OCI-LY7 (cell line): Measurements from ENCODE around the gene RET. TPM values are rescaled to one million over a fixed set of nuclear protein-coding genes. Genes with fewer than 3 reads are reported as not detected.

Source experiments
- BruUV-seq: library from RNA; stranded (reverse); fragments of 400-500 nt; replicated peaks from 2 replicates; lab custom pipeline; 2021; lab: Mats Ljungman, UMichigan
- CTCF ChIA-PET: fragments of 300-600 bp; sonication (Branson Sonifier 250); formaldehyde crosslinking; loops from one replicate; lab custom pipeline; 2022; ENCODE audit warnings: antibody characterized with exemption; ENCODE audit not compliant: unreplicated experiment; lab: Charles Lee
- POLR2A ChIA-PET: fragments of 300-600 bp; sonication (Branson Sonifier 250); formaldehyde crosslinking; loops from one replicate; lab custom pipeline; 2022; ENCODE audit warnings: antibody characterized with exemption; lab: Charles Lee
- DNase-seq: peaks from one replicate; pipeline ENCODE4 v3.0.0-alpha.2; 2015; ENCODE audit warnings: low spot score
- H2AFZ ChIP-seq: fragments of 200-600 bp; sonication (generic), shearing (Covaris generic); 2 replicates; pipeline ENCODE4 v1.6.1; 2014; ENCODE audit warnings: mild to moderate bottlenecking, antibody characterized with exemption, low read length, moderate library complexity
- H3K27ac ChIP-seq: fragments of 200-600 bp; sonication (generic); 2 replicates; pipeline ENCODE4 v1.5.1; 2014; ENCODE audit warnings: mixed run types, low read depth, mild to moderate bottlenecking, moderate library complexity, low read length, inconsistent platforms; ENCODE audit not compliant: poor library complexity, severe bottlenecking
- H3K36me3 ChIP-seq: fragments of 200-600 bp; sonication (generic); 2 replicates; pipeline ENCODE4 v1.6.1; 2014; ENCODE audit warnings: mild to moderate bottlenecking, antibody characterized with exemption, low read length, moderate library complexity, mixed read lengths; ENCODE audit not compliant: insufficient read depth
- H3K4me1 ChIP-seq: fragments of 200-600 bp; sonication (generic); 2 replicates; pipeline ENCODE4 v1.5.1; 2014; ENCODE audit warnings: mild to moderate bottlenecking, low read length; ENCODE audit not compliant: insufficient read depth, poor library complexity, severe bottlenecking
- H3K4me2 ChIP-seq: fragments of 200-600 bp; sonication (generic); 2 replicates; pipeline ENCODE4 v1.6.1; 2014; ENCODE audit warnings: mild to moderate bottlenecking, low read length
- H3K4me3 ChIP-seq: fragments of 200-600 bp; sonication (generic); 2 replicates; pipeline ENCODE4 v1.5.1; 2014; ENCODE audit warnings: mild to moderate bottlenecking, low read depth, low read length; ENCODE audit not compliant: poor library complexity, severe bottlenecking
- H3K79me2 ChIP-seq: fragments of 200-600 bp; sonication (generic); 2 replicates; pipeline ENCODE4 v1.6.1; 2016; ENCODE audit warnings: low read depth, mild to moderate bottlenecking, low read length, moderate library complexity, mixed read lengths; ENCODE audit not compliant: insufficient read depth
- H3K9me2 ChIP-seq: fragments of 200-600 bp; sonication (generic); 2 replicates; pipeline ENCODE4 v1.6.1; 2016; ENCODE audit warnings: mild to moderate bottlenecking, low read length, mixed read lengths; ENCODE audit not compliant: insufficient read depth
- H3K9me3 ChIP-seq: fragments of 200-600 bp; sonication (generic); 2 replicates; pipeline ENCODE4 v1.6.1; 2014; ENCODE audit warnings: mild to moderate bottlenecking, mixed run types, low read length, mixed read lengths
- H4K20me1 ChIP-seq: fragments of 200-600 bp; sonication (generic); 2 replicates; pipeline ENCODE4 v1.6.1; 2014; ENCODE audit warnings: mild to moderate bottlenecking, antibody characterized with exemption, low read length, moderate library complexity, mixed read lengths; ENCODE audit not compliant: insufficient read depth
- CTCF ChIP-seq: fragments of 200-600 bp; sonication (generic); conservative IDR thresholded peaks from 2 replicates; pipeline ENCODE4 v1.5.1; 2014; ENCODE audit warnings: mild to moderate bottlenecking, antibody characterized with exemption, low read length, moderate library complexity, mixed read lengths
- EZH2phosphoT487 ChIP-seq: fragments of 200-600 bp; sonication (generic); IDR thresholded peaks from 2 replicates; pipeline ENCODE4 v1.6.1; 2018; ENCODE audit warnings: low read depth, borderline replicate concordance, mild to moderate bottlenecking, mixed run types, antibody characterized with exemption, low read length, moderate library complexity, mixed read lengths
- intact Hi-C: fragments of 100-400 bp; cut with micrococcal nuclease; formaldehyde crosslinking; loops from one replicate; pipeline ENCODE4 v1.10.0; 2022; ENCODE audit not compliant: unreplicated experiment
- total RNA-seq, 2 experiments: library from RNA; depleted of rRNA in 1 of 2; stranded (reverse); fragments of >200 nt in 1 of 2; shearing (Covaris generic) in 1 of 2; gene quantifications; 2 replicates each; pipeline ENCODE4 v1.2.3, GENCODE V29; 2014 to 2022

Gene RET
- total RNA-seq, 2 experiments from 2014 or later, result 0.06 TPM; not detected in 1

GRCh38 chr10:43099928-43100327, 23.1 kb downstream of the RET start:
- H3K27ac ChIP-seq, result no peak overlapping the region
- CTCF ChIA-PET, result no interaction called here
- TF ChIP-seq CTCF (no peak), EZH2phosphoT487 (no peak)
- no peak overlapping the region for H2AFZ ChIP-seq
- no peaks in the 10 kb centered on the region for H3K9me3 ChIP-seq
- H3K4me2 ChIP-seq, result no peak overlapping the region
- BruUV-seq, result no TSS peak
- H4K20me1 ChIP-seq, result no peaks in the 10 kb centered on the region
- intact Hi-C loops, result no loop called here
- no peak for DNase-seq
- POLR2A ChIA-PET, result no interaction called here
- no peaks in the 10 kb centered on the region for H3K9me2 ChIP-seq
- H3K79me2 ChIP-seq, result no peaks in the 10 kb centered on the region
- H3K4me3 ChIP-seq, result no peak overlapping the region
- no peaks in the 10 kb centered on the region for H3K4me1 ChIP-seq
- H3K36me3 ChIP-seq, result no peaks in the 10 kb centered on the region

- H2AFZ ChIP-seq, result no peak overlapping the region
- H3K4me1 ChIP-seq, result no peaks in the 10 kb centered on the region
- no peaks in the 10 kb centered on the region for H3K36me3 ChIP-seq
- no peaks in the 10 kb centered on the region for H3K9me2 ChIP-seq
- ChIA-PET POLR2A (no interaction called here), CTCF (no interaction called here)
- intact Hi-C loops, result no loop called here
- DNase-seq, result no peak
- H3K79me2 ChIP-seq, result no peaks in the 10 kb centered on the region
- H3K9me3 ChIP-seq, result no peaks in the 10 kb centered on the region
- H3K27ac ChIP-seq, result no peak overlapping the region
- TF ChIP-seq CTCF, result no peak
- no peak for TF ChIP-seq EZH2phosphoT487
- H3K4me3 ChIP-seq, result no peak overlapping the region
- H4K20me1 ChIP-seq, result no peaks in the 10 kb centered on the region
- H3K4me2 ChIP-seq, result no peak overlapping the region
- BruUV-seq, result no TSS peak
Measured at GRCh38 chr10:43100366-43100765, 23.5 kb downstream of the RET start.

GRCh38 chr10:43102063-43102828, 25.4 kb downstream of the RET start:
- intact Hi-C loops, result no loop called here
- no peak for TF ChIP-seq EZH2phosphoT487
- no peak for TF ChIP-seq CTCF
- no TSS peak for BruUV-seq
- Histone ChIP-seq H3K27ac (no peak overlapping the region), H3K79me2 (no peaks in the 10 kb centered on the region), H4K20me1 (no peaks in the 10 kb centered on the region), H3K4me1 (peaks cover 11% of the 10 kb centered on the region), H2AFZ (no peak overlapping the region), H3K4me3 (no peak overlapping the region), H3K9me2 (no peaks in the 10 kb centered on the region), H3K36me3 (no peaks in the 10 kb centered on the region), H3K4me2 (no peak overlapping the region), H3K9me3 (no peaks in the 10 kb centered on the region)
- DNase-seq, result no peak
- ChIA-PET CTCF (no interaction called here), POLR2A (interaction anchor here (0.6 kb wide), 1 partner anchor 790 kb away, joined by 4 read pairs; no protein-coding TSS in a partner anchor)
